ENCODE results near the gene OBP2A.

DNA sequence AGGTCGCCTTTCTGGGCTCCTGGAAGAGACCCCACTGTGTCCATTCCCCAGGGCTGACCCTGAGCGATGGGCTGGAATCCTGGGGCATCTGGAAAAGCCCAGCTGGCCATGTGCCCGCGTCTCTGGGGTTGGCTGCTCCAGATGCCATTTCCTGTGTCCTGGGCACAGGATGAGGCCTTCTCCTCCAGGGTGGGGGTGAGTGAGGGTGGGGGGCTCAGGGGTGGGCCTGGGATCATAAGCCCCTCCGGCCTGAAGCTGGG is 46.3 kb downstream of the OBP2A start:
- TF ChIP-seq, protein P1, sequence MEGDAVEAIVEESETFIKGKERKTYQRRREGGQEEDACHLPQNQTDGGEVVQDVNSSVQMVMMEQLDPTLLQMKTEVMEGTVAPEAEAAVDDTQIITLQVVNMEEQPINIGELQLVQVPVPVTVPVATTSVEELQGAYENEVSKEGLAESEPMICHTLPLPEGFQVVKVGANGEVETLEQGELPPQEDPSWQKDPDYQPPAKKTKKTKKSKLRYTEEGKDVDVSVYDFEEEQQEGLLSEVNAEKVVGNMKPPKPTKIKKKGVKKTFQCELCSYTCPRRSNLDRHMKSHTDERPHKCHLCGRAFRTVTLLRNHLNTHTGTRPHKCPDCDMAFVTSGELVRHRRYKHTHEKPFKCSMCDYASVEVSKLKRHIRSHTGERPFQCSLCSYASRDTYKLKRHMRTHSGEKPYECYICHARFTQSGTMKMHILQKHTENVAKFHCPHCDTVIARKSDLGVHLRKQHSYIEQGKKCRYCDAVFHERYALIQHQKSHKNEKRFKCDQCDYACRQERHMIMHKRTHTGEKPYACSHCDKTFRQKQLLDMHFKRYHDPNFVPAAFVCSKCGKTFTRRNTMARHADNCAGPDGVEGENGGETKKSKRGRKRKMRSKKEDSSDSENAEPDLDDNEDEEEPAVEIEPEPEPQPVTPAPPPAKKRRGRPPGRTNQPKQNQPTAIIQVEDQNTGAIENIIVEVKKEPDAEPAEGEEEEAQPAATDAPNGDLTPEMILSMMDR (IDR thresholded peaks at IDR 0.05; ENCODE audit: low read depth, low read length): no peak
- no peak for TF ChIP-seq EZH2phosphoT487 (IDR thresholded peaks at IDR 0.05; ENCODE audit: low read depth)

Measured in OCI-LY3 (cell line).